ENCODE results near the gene CASP2.
"Not testable (repeated sequence)": the region's sequence is repeated elsewhere in the genome, so short reads cannot be mapped to it uniquely, and the experiment has no call there.

Gene CASP2

GRCh38 chr7:143285806-143286521 lies 2.2 kb upstream of the CASP2 start:
- FAIRE-seq: no peak
- TF ChIP-seq TAF1 (IDR thresholded peaks at IDR 0.05; ENCODE audit: borderline replicate concordance, low read depth, low read length) (no peak), POLR2A (IDR thresholded peaks at IDR 0.05; ENCODE audit: low read depth, low read length) (no peak), POLR2AphosphoS5 (IDR thresholded peaks at IDR 0.05; ENCODE audit: low read depth, low read length) (no peak)
- DNase-seq (ENCODE audit: insufficient read length): no peak

GRCh38 chr7:143286522-143286890 lies 1.6 kb upstream of the CASP2 start:
- DNase-seq (ENCODE audit: insufficient read length) (no peak), FAIRE-seq (no peak)
- TF ChIP-seq POLR2A (IDR thresholded peaks at IDR 0.05; ENCODE audit: low read depth, low read length) (no peak), TAF1 (IDR thresholded peaks at IDR 0.05; ENCODE audit: borderline replicate concordance, low read depth, low read length) (no peak), POLR2AphosphoS5 (IDR thresholded peaks at IDR 0.05; ENCODE audit: low read depth, low read length) (no peak)

- DNase-seq (ENCODE audit: insufficient read length): no peak
- no peak for TF ChIP-seq POLR2A (IDR thresholded peaks at IDR 0.05; ENCODE audit: low read depth, low read length)
- no peak for TF ChIP-seq TAF1 (IDR thresholded peaks at IDR 0.05; ENCODE audit: borderline replicate concordance, low read depth, low read length)
- TF ChIP-seq POLR2AphosphoS5 (IDR thresholded peaks at IDR 0.05; ENCODE audit: low read depth, low read length): no peak
- no peak for FAIRE-seq
Measured at GRCh38 chr7:143287339-143287934, 714 bp upstream of the CASP2 start.

DNA sequence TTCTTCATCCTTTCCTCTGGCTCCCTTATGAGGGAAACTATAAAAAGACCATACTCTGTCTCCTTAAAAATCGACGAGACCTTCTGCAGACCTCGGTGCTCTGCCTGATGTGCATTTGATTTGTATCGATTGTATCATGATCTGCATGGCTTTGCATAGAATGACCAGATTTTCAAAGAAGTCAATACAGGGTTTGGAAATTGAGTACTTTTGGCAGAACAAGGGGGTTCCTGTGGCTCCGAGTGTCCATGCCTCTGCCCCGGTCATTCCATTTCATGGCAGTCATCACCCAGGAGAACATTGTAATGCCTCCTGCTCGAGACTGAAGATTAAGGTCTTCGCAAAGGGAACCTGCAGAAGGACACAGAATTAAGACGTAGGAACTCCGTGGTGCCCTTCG lies 685 bp downstream of the CASP2 start:
- DNase-seq (ENCODE audit: insufficient read length): no peak
- no peak for FAIRE-seq
- TF ChIP-seq POLR2AphosphoS5 (IDR thresholded peaks at IDR 0.05; ENCODE audit: low read depth, low read length) (no peak), POLR2A (IDR thresholded peaks at IDR 0.05; ENCODE audit: low read depth, low read length) (no peak), TAF1 (IDR thresholded peaks at IDR 0.05; ENCODE audit: borderline replicate concordance, low read depth, low read length) (no peak)

DNA sequence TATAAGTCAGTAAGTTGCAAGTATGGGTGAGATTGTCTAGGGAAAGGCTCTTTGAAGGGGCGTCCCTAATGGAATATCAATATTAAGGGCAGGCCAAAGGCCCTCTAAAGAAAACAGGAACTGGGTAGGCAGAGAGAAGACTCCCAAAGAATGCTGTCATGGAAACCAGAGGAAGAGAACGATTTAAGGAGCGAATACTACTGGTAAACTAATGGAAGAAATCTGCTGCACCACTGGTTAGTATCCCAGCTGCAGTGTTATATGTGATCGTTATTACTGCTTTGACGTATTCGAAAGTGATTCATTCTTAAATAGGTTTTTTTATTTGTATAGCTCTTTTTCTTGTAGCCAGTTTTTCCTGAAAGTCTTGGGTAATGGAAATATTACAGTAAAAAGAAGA lies 1.3 kb downstream of the CASP2 start:
- no peak for DNase-seq (ENCODE audit: insufficient read length)
- no peak for FAIRE-seq
- no peak for TF ChIP-seq TAF1 (IDR thresholded peaks at IDR 0.05; ENCODE audit: borderline replicate concordance, low read depth, low read length)
- TF ChIP-seq POLR2AphosphoS5 (IDR thresholded peaks at IDR 0.05; ENCODE audit: low read depth, low read length): no peak
- no peak for TF ChIP-seq POLR2A (IDR thresholded peaks at IDR 0.05; ENCODE audit: low read depth, low read length)

GRCh38 chr7:143289888-143290287 lies 1.7 kb downstream of the CASP2 start:
- FAIRE-seq; DNase-seq (ENCODE audit: insufficient read length): not testable (repeated sequence)

GRCh38 chr7:143290293-143290692 lies 2.1 kb downstream of the CASP2 start:
- FAIRE-seq (no peak), DNase-seq (ENCODE audit: insufficient read length) (no peak)
- TF ChIP-seq POLR2A (IDR thresholded peaks at IDR 0.05; ENCODE audit: low read depth, low read length) (no peak), TAF1 (IDR thresholded peaks at IDR 0.05; ENCODE audit: borderline replicate concordance, low read depth, low read length) (no peak), POLR2AphosphoS5 (IDR thresholded peaks at IDR 0.05; ENCODE audit: low read depth, low read length) (no peak)

- TF ChIP-seq TAF1 (IDR thresholded peaks at IDR 0.05; ENCODE audit: borderline replicate concordance, low read depth, low read length): no peak
- no peak for TF ChIP-seq POLR2AphosphoS5 (IDR thresholded peaks at IDR 0.05; ENCODE audit: low read depth, low read length)
- no peak for TF ChIP-seq POLR2A (IDR thresholded peaks at IDR 0.05; ENCODE audit: low read depth, low read length)
- FAIRE-seq (no peak), DNase-seq (ENCODE audit: insufficient read length) (no peak)
Measured at GRCh38 chr7:143292876-143293275, 4.7 kb downstream of the CASP2 start.

- DNase-seq (ENCODE audit: insufficient read length) (no peak), FAIRE-seq (no peak)
- TF ChIP-seq TAF1 (IDR thresholded peaks at IDR 0.05; ENCODE audit: borderline replicate concordance, low read depth, low read length): no peak
- no peak for TF ChIP-seq POLR2A (IDR thresholded peaks at IDR 0.05; ENCODE audit: low read depth, low read length)
- TF ChIP-seq POLR2AphosphoS5 (IDR thresholded peaks at IDR 0.05; ENCODE audit: low read depth, low read length): no peak
Measured at GRCh38 chr7:143295870-143296269, 7.7 kb downstream of the CASP2 start.

DNA sequence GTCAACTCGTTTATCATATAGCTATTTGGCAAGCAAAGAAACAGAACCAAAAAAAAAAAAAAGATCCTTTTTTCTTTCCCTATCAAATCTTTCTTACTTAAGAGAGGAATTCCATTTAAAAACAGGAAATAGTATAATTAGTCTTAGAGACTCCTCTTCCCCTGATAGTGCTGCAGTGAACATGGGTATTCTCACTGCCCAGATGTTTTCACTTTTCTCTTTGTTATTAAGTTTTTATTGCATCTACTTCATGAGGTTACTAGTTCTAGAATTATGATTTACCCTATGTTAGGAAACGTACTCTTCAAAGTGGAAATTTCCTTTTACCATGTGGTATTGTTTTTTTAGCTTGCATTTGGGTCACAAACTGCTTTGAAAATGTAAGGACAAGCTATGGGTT lies 8.5 kb downstream of the CASP2 start:
- FAIRE-seq (no peak), DNase-seq (ENCODE audit: insufficient read length) (no peak)
- TF ChIP-seq POLR2AphosphoS5 (IDR thresholded peaks at IDR 0.05; ENCODE audit: low read depth, low read length): no peak
- TF ChIP-seq TAF1 (IDR thresholded peaks at IDR 0.05; ENCODE audit: borderline replicate concordance, low read depth, low read length): no peak
- TF ChIP-seq POLR2A (IDR thresholded peaks at IDR 0.05; ENCODE audit: low read depth, low read length): no peak

DNA sequence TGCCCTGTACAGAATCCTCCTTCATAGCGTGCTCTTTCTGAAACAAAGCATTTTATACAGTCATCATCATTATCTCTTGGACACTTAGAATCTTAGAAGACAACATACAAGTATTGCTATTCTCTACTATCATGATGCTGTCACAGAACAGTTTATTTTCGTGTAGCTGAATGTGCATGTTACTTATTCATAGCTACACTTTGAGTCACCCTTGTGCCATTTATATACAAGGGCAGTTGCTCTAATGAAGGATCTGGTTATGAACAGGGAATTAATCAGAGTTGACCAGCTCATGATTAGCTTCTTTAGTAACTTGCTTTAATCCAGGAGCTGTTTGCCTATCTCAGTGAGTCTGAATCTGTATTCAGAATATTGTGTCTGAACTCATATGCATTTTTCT lies 11.2 kb downstream of the CASP2 start:
- FAIRE-seq (no peak), DNase-seq (ENCODE audit: insufficient read length) (no peak)
- TF ChIP-seq TAF1 (IDR thresholded peaks at IDR 0.05; ENCODE audit: borderline replicate concordance, low read depth, low read length) (no peak), POLR2A (IDR thresholded peaks at IDR 0.05; ENCODE audit: low read depth, low read length) (no peak), POLR2AphosphoS5 (IDR thresholded peaks at IDR 0.05; ENCODE audit: low read depth, low read length) (no peak)

DNA sequence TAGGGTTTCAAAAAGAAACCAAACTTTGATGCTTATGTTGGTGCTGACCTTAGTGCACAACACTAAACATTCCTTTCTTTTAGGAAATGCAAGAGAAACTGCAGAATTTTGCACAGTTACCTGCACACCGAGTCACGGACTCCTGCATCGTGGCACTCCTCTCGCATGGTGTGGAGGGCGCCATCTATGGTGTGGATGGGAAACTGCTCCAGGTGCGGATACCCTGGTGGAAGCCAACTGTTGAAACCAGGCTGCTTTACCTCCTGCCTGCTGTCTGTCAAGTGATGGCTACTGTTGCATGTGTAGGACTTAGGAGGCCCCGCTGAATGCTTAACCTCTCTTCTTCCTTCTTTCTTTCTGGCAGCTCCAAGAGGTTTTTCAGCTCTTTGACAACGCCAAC lies 11.7 kb downstream of the CASP2 start:
- no peak for FAIRE-seq
- no peak for TF ChIP-seq POLR2A (IDR thresholded peaks at IDR 0.05; ENCODE audit: low read depth, low read length)
- no peak for TF ChIP-seq TAF1 (IDR thresholded peaks at IDR 0.05; ENCODE audit: borderline replicate concordance, low read depth, low read length)
- no peak for TF ChIP-seq POLR2AphosphoS5 (IDR thresholded peaks at IDR 0.05; ENCODE audit: low read depth, low read length)
- DNase-seq (ENCODE audit: insufficient read length): no peak
